ENCODE measurements around the gene TRIP13.

TRIP13 gene

DNA sequence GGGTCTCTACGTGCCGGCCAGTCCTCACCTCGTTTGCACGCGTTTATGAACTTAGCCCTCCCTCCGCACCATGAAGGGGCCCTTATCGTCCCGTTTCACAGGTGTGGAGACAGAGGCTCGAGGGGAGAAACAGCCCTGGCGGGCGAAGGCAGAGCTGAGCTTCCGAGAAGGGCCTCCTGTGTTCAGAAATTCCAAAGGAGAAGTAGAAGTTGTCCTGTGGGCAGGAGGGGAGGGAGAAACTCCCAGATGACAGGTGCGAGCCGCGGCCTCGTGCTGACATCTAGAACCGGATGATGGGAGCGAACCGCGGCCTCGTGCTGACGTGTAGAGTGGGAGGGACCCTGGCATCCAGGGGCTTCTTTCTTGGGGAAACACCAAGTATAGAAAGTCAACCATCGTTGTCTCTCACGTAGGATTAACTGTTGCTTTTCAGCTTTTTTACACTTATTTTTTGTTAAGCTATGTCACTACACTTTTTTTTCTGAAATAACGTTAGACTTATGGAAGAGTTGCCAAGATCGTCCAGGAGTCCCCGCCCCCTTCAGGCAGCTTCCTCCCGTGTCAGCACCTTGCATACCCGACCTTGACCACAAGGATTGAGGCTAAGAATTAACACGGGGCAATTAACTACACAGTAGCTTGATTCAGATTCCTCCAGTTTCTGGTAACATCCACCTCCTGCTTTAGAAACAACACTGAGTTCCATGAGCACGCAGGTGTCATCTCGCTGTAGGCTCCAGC lies 73.1 kb downstream of the TRIP13 start:
- peak in 1 of 2 experiments; percentile 32 for DNase-seq (ENCODE audit: low read depth in 1 of 2, low spot score in 1 of 2)
- in situ Hi-C loops (cut with HindIII; ENCODE audit: low pct_unique_long_range_greater_than_20kb, low sequenced_read_pairs) = no loop called here
- no peak for TF ChIP-seq JUND (IDR thresholded peaks at IDR 0.05; ENCODE audit: low read depth)

DNA sequence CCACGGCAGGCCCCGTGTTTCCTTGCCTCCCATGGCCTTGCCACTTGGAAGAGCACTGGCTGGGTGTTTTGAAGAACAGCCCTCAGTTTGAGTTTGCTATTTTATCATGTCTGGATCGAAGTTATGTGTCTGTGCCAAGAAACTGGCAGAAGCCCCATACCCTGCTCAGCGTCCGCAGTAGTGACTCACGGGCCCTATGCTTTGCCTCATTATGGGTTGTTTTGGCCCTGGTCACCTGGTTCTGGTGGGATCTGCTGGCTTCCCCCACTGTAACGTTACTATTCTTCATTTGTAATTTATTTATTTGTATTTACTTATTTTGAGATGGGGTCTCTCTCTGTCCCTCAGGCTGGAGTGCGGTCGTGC lies 73.6 kb downstream of the TRIP13 start:
- no peak for TF ChIP-seq JUND (IDR thresholded peaks at IDR 0.05; ENCODE audit: low read depth)
- in situ Hi-C loops (cut with HindIII; ENCODE audit: low pct_unique_long_range_greater_than_20kb, low sequenced_read_pairs) = no loop called here
- DNase-seq (ENCODE audit: low read depth in 1 of 2, low spot score in 1 of 2) = no peak

DNA sequence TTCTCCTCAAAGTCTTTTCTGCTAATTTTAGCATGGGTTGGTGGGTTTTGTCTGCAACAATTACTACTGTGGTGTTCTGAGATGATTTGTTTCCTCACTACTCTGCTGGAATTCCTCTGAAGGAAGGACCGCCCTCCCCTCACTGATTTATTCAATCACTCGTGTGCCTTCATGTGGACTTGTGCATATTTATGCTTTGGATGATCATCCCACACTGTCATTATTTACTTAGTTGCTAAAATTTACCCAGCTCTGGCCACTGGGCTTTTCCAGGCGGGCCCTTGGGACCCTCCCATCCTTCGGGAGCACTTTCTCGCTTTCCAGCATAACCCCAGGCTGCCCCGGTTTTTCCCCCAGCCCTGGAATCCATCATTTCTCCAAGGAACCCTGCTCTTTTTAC lies 74.3 kb downstream of the TRIP13 start:
- in situ Hi-C loops (cut with HindIII; ENCODE audit: low pct_unique_long_range_greater_than_20kb, low sequenced_read_pairs) = no loop called here
- TF ChIP-seq JUND (IDR thresholded peaks at IDR 0.05; ENCODE audit: low read depth) = no peak
- DNase-seq (ENCODE audit: low read depth in 1 of 2, low spot score in 1 of 2) = no peak

Measured in T47D (cell line).